HepG2 (cell line): ENCODE results near the gene PHKG2. TPM values are rescaled to one million over a fixed set of nuclear protein-coding genes. Genes with fewer than 3 reads are reported as not detected.

ENCODE experiments used
- ATAC-seq: fragments of 200-7000 bp; cut with Tn5 transposase; 3 replicates; pipeline ENCODE4 v1.9.1; 2020; ENCODE audit warnings: mild to moderate bottlenecking, moderate library complexity
- BruUV-seq: library from RNA; stranded (reverse); fragments of 400-500 nt; replicated peaks from 2 replicates; lab custom pipeline; 2021; lab: Mats Ljungman, UMichigan
- CTCF ChIA-PET: fragments of 300-600 bp; formaldehyde crosslinking; extraction: SDS; loops from one replicate; lab custom pipeline; 2021; ENCODE audit warnings: low total read pairs, inconsistent platforms, low intra/inter-chr PET ratio; lab: Yijun Ruan, JAX
- POLR2A ChIA-PET: fragments of 350-600 bp; sonication (Branson Sonifier 250); formaldehyde crosslinking; loops from one replicate; lab custom pipeline; 2020; ENCODE audit warnings: antibody characterized with exemption, inconsistent platforms; lab: Yijun Ruan, JAX
- DNase-seq: peaks from one replicate; pipeline ENCODE4 v3.0.0-alpha.2; 2015; ENCODE audit warnings: low spot score
- FAIRE-seq: peaks from 3 replicates; lab custom pipeline; 2011; peaks lifted over from hg19 to GRCh38; lab: Jason Lieb, UNC
- H2AFZ ChIP-seq: one replicate; pipeline ENCODE4 v1.6.1; 2011; ENCODE audit warnings: low read length, inconsistent platforms
- H3K27ac ChIP-seq: fragments of 300-600 bp; 3 replicates; pipeline ENCODE4 v1.8.0; 2011; ENCODE audit warnings: mixed run types, mild to moderate bottlenecking, mixed read lengths, low read length, inconsistent platforms; ENCODE audit not compliant: insufficient read depth; ENCODE audit errors: extremely low read length
- H3K27me3 ChIP-seq, 2 experiments: fragments of 200-600 bp in 1 of 2; 2 replicates in 1 of 2; 3 replicates in 1 of 2; pipeline versions ENCODE4 v1.6.0 to v1.8.0; 2011; ENCODE audit warnings: low read length in 2 of 2, mild to moderate bottlenecking in 2 of 2, moderate library complexity in 2 of 2, inconsistent platforms in 1 of 2; ENCODE audit not compliant: insufficient read depth in 2 of 2, control insufficient read depth in 1 of 2
- H3K36me3 ChIP-seq, 2 experiments: fragments of 200-600 bp in 1 of 2; replicated peaks in 1 of 2; 2 replicates in 1 of 2; 3 replicates in 1 of 2; pipeline versions ENCODE4 v1.5.1 to v1.8.0; 2011; ENCODE audit warnings: low read length in 2 of 2, inconsistent platforms in 1 of 2; ENCODE audit not compliant: insufficient read depth in 2 of 2, control insufficient read depth in 1 of 2
- H3K4me1 ChIP-seq: 2 replicates; pipeline ENCODE4 v1.5.1; 2012; ENCODE audit warnings: low read length, inconsistent platforms; ENCODE audit not compliant: insufficient read depth
- H3K4me2 ChIP-seq: 2 replicates; pipeline ENCODE4 v1.6.0; 2011; ENCODE audit warnings: low read depth, low read length, inconsistent platforms
- H3K4me3 ChIP-seq, 3 experiments: fragments of 200-600 bp in 1 of 3; sonication (generic), shearing (Covaris generic) in 1 of 3; replicated peaks in 1 of 3; 2 replicates each; pipeline ENCODE4 v1.5.1; 2011 to 2016; ENCODE audit warnings: low read length in 3 of 3, inconsistent platforms in 2 of 3, low read depth in 2 of 3, mild to moderate bottlenecking in 2 of 3, control low read depth in 1 of 3, mixed read lengths in 1 of 3; ENCODE audit not compliant: insufficient read depth in 1 of 3
- H3K79me2 ChIP-seq: one replicate; pipeline ENCODE4 v1.6.1; 2011; ENCODE audit warnings: low read length, inconsistent platforms; ENCODE audit not compliant: insufficient read depth
- H3K9ac ChIP-seq: 2 replicates; pipeline ENCODE4 v1.6.0; 2011; ENCODE audit warnings: mild to moderate bottlenecking, low read depth, low read length, inconsistent platforms; ENCODE audit not compliant: insufficient read depth
- H3K9me3 ChIP-seq: 2 replicates; pipeline ENCODE4 v1.5.1; 2012; ENCODE audit warnings: mild to moderate bottlenecking, low read length
- H4K20me1 ChIP-seq: 2 replicates; pipeline ENCODE4 v1.6.0; 2011; ENCODE audit warnings: inconsistent platforms, mild to moderate bottlenecking, low read length, moderate library complexity; ENCODE audit not compliant: insufficient read depth
- KLF9 ChIP-seq: IDR thresholded peaks from 2 replicates; pipeline ENCODE4 v1.6.1; 2016; ENCODE audit warnings: low read depth
- MBD4 ChIP-seq: IDR thresholded peaks from 2 replicates; pipeline ENCODE4 v1.6.1; 2012; ENCODE audit warnings: low read length, inconsistent platforms, borderline replicate concordance
- SIX1 ChIP-seq: sonication (generic); formaldehyde crosslinking; IDR thresholded peaks from 2 replicates; pipeline ENCODE4 v1.4.0; 2020; ENCODE audit warnings: missing genetic modification reagents, borderline replicate concordance
- SP4 ChIP-seq: sonication (generic); formaldehyde crosslinking; IDR thresholded peaks from 2 replicates; pipeline ENCODE4 v1.8.1; 2023; ENCODE audit warnings: mild to moderate bottlenecking, missing genetic modification reagents
- SP5 ChIP-seq: IDR thresholded peaks from 2 replicates; pipeline ENCODE4 v1.6.1; 2016; ENCODE audit warnings: low read depth, borderline replicate concordance
- ZNF441 ChIP-seq: sonication (generic); formaldehyde crosslinking; IDR thresholded peaks from 2 replicates; pipeline ENCODE4 v1.7.0; 2021; ENCODE audit warnings: missing genetic modification reagents, borderline replicate concordance
- ZNF619 ChIP-seq: sonication (generic); formaldehyde crosslinking; IDR thresholded peaks from 2 replicates; pipeline ENCODE4 v1.4.0; 2020; ENCODE audit warnings: mild to moderate bottlenecking, missing genetic modification reagents
- ZNF687 ChIP-seq: sonication (generic); formaldehyde crosslinking; IDR thresholded peaks from 2 replicates; pipeline ENCODE4 v1.5.1; 2020; ENCODE audit warnings: mild to moderate bottlenecking, missing genetic modification reagents, moderate library complexity
- ZUFSP ChIP-seq: sonication (generic); formaldehyde crosslinking; IDR thresholded peaks from 2 replicates; pipeline ENCODE4 v1.9.0; 2021; ENCODE audit warnings: missing genetic modification reagents, mild to moderate bottlenecking, borderline replicate concordance
- WGBS: methylation state at CpG from one replicate; pipeline ENCODE4 v1.1.6; 2017; ENCODE audit warnings: low lambda C conversion rate; 5-methylcytosine and 5-hydroxymethylcytosine counted together
- in situ Hi-C: cut with HindIII; loops from 2 replicates; pipeline ENCODE4 v1.10.0; 2017; ENCODE audit warnings: low pct_unique_long_range_greater_than_20kb; ENCODE audit not compliant: extremely low pct_ligation_motif_present
- intact Hi-C: fragments of 100-400 bp; cut with micrococcal nuclease; formaldehyde crosslinking; loops from one replicate; pipeline ENCODE4 v1.10.0; 2022; ENCODE audit not compliant: unreplicated experiment
- polyA plus RNA-seq, 8 experiments: library from polyadenylated mRNA; depleted of rRNA in 3 of 8; stranded (reverse) in 7 of 8; unstranded in 1 of 8; fragments of >200 nt; fragmentation: Illumina TruSeq in 4 of 8; extraction: Trizol in 4 of 8; gene quantifications; 2 replicates each; pipeline versions ENCODE4 v1.2.1 to v1.2.3, GENCODE V29; 2011 to 2016; ENCODE audit warnings: low read depth in 4 of 8, missing spikeins in 1 of 8, mixed read lengths in 1 of 8; ENCODE audit not compliant: insufficient read depth in 1 of 8
- total RNA-seq, 5 experiments: library from RNA; depleted of rRNA; stranded (reverse); fragments of >200 nt; fragmentation: Illumina TruSeq; extraction: Trizol; gene quantifications; 2 replicates each; pipeline ENCODE4 v1.2.3, GENCODE V29; 2016; ENCODE audit warnings: low read depth in 1 of 5

The PHKG2 gene
- total and polyA plus RNA-seq, 2 of the 13 experiments (the other 11 are each of a cell fraction or from before 2014, with no cell fraction given) = 37.4 to 42.1 TPM

- no peaks in the 10 kb centered on the region for H3K79me2 ChIP-seq
- no peaks in the 10 kb centered on the region for H3K4me1 ChIP-seq
- H3K9ac ChIP-seq = no peak overlapping the region
- TF ChIP-seq ZNF441 (CRISPR knock-in tag) (no peak), MBD4 (no peak), ZNF687 (CRISPR knock-in tag) (no peak), ZUFSP (CRISPR knock-in tag) (no peak), SP5 (no peak), SIX1 (CRISPR knock-in tag) (no peak), SP4 (CRISPR knock-in tag) (no peak), ZNF619 (no peak), KLF9 (no peak)
- in situ Hi-C loops = no loop called here
- H3K27ac ChIP-seq = no peak overlapping the region
- H3K4me3 ChIP-seq = no peak overlapping the region
- intact Hi-C loops = no loop called here
- no peak overlapping the region for H3K4me2 ChIP-seq
- 94% methylated on average over 6 of the region's 6 CpGs for WGBS
- no peaks in the 10 kb centered on the region for H3K27me3 ChIP-seq
- DNase-seq = no peak
- no peaks in the 10 kb centered on the region for H3K9me3 ChIP-seq
- H2AFZ ChIP-seq = no peak overlapping the region
- CTCF ChIA-PET = no interaction called here
- ATAC-seq = no peak
- no TSS peak for BruUV-seq
- peaks cover 51 to 75% of the 10 kb centered on the region in 2 experiments for H3K36me3 ChIP-seq
- FAIRE-seq = no peak
- no peaks in the 10 kb centered on the region for H4K20me1 ChIP-seq
- POLR2A ChIA-PET = interaction anchor here (1.4 kb wide), 1 partner anchor 20 kb away, joined by 4 read pairs; the partner anchor contains the start of gene PHKG2
These were observed 19.9 kb upstream of the PHKG2 start for GRCh38 chr16:30728321-30728720.
